ENCODE results near the gene SYNDIG1. TPM values are rescaled to one million over a fixed set of nuclear protein-coding genes. Genes with fewer than 3 reads are reported as not detected.
A peak's percentile ranks its signal among the peaks of the same experiment; 100 is the strongest.

The SYNDIG1 gene
- total RNA-seq, 1 donor from 2014 or later = not detected

GRCh38 chr20:24681634-24682495, 212.4 kb downstream of the SYNDIG1 start:
- FAIRE-seq = peak; percentile 66
- H3K4me3 ChIP-seq (ENCODE audit: low read depth, low read length) = no peak overlapping the region

DNA sequence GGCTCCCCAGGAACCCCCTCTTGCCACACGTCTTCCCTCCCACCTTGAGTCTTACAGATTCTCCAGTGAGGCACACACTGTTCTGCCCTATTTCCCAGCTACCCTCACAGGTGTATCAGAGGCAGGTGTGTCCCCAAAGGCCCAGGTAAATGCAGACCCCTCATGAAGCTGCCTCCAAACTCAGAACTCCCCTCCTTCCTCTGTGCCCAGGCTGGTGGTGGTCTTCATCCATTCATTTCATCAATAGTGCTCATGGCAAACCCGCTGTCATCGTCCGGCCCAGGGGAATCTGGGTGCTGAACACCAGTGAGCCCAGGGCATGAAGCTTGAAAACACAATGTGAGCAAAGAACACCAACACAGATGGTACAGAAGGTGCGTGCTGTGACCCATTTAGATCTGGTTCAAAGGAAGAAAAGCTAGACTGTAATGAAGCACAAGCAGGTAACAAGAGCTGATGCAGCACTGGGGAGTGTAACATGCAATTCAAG, 213.1 kb downstream of the SYNDIG1 start:
- H3K36me3 ChIP-seq (ENCODE audit: control insufficient read depth, insufficient read depth, low read length) = no peaks in the 10 kb centered on the region
- DNase-seq (ENCODE audit: low read depth) (no peak), FAIRE-seq (peak; percentile 75)
- TF ChIP-seq, protein P1, sequence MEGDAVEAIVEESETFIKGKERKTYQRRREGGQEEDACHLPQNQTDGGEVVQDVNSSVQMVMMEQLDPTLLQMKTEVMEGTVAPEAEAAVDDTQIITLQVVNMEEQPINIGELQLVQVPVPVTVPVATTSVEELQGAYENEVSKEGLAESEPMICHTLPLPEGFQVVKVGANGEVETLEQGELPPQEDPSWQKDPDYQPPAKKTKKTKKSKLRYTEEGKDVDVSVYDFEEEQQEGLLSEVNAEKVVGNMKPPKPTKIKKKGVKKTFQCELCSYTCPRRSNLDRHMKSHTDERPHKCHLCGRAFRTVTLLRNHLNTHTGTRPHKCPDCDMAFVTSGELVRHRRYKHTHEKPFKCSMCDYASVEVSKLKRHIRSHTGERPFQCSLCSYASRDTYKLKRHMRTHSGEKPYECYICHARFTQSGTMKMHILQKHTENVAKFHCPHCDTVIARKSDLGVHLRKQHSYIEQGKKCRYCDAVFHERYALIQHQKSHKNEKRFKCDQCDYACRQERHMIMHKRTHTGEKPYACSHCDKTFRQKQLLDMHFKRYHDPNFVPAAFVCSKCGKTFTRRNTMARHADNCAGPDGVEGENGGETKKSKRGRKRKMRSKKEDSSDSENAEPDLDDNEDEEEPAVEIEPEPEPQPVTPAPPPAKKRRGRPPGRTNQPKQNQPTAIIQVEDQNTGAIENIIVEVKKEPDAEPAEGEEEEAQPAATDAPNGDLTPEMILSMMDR (IDR thresholded peaks at IDR 0.05; ENCODE audit: insufficient read depth, low read length, severe bottlenecking) = no peak
- H3K4me3 ChIP-seq (ENCODE audit: low read depth, low read length) = no peak overlapping the region
- no peaks in the 10 kb centered on the region for H3K27me3 ChIP-seq (ENCODE audit: control insufficient read depth, insufficient read depth, low read length)

More at GRCh38 chr20:24681634-24682495, 212.4 kb downstream of the SYNDIG1 start:
- TF ChIP-seq, protein P1 (IDR thresholded peaks at IDR 0.05; ENCODE audit: insufficient read depth, low read length, severe bottlenecking) = no peak
- Histone ChIP-seq H3K27me3 (ENCODE audit: control insufficient read depth, insufficient read depth, low read length) (no peaks in the 10 kb centered on the region), H3K36me3 (ENCODE audit: control insufficient read depth, insufficient read depth, low read length) (no peaks in the 10 kb centered on the region)
- DNase-seq (ENCODE audit: low read depth) = no peak

- H3K27me3 ChIP-seq (ENCODE audit: control insufficient read depth, insufficient read depth, low read length) = no peaks in the 10 kb centered on the region
- TF ChIP-seq, protein P1 (IDR thresholded peaks at IDR 0.05; ENCODE audit: insufficient read depth, low read length, severe bottlenecking) = no peak
- FAIRE-seq = no peak
- no peak for DNase-seq (ENCODE audit: low read depth)
- no peaks in the 10 kb centered on the region for H3K36me3 ChIP-seq (ENCODE audit: control insufficient read depth, insufficient read depth, low read length)
- H3K4me3 ChIP-seq (ENCODE audit: low read depth, low read length) = no peak overlapping the region
These were observed 214.2 kb downstream of the SYNDIG1 start for GRCh38 chr20:24683676-24684075.

DNA sequence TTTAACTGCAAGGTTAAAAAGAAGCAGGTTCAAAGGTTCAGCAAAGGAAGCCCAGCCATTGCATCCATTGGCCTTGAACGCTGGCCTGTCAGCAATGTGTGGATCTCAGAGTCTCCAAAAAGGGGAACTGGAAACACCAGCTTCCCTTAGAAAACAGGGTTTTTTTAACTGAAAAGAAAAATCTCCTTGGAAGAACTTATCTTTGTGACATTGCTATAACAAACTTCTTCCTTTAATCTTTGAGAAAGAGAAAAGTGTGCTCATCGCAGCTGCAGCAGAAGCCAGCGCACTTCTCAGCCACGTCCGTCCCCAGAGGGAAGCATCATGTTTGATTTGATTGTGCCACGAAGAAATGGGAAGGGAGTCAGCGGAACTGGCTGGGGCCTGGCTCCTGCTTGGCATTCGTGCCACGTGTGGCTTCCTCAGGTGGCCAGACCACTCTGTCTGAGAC, 215.0 kb downstream of the SYNDIG1 start:
- no peak for FAIRE-seq
- Histone ChIP-seq H3K4me3 (ENCODE audit: low read depth, low read length) (no peak overlapping the region), H3K36me3 (ENCODE audit: control insufficient read depth, insufficient read depth, low read length) (no peaks in the 10 kb centered on the region), H3K27me3 (ENCODE audit: control insufficient read depth, insufficient read depth, low read length) (no peaks in the 10 kb centered on the region)
- DNase-seq (ENCODE audit: low read depth) = no peak
- TF ChIP-seq, protein P1 (IDR thresholded peaks at IDR 0.05; ENCODE audit: insufficient read depth, low read length, severe bottlenecking) = no peak

- DNase-seq (ENCODE audit: low read depth) (no peak), FAIRE-seq (no peak)
- Histone ChIP-seq H3K27me3 (ENCODE audit: control insufficient read depth, insufficient read depth, low read length) (no peaks in the 10 kb centered on the region), H3K4me3 (ENCODE audit: low read depth, low read length) (no peak overlapping the region), H3K36me3 (ENCODE audit: control insufficient read depth, insufficient read depth, low read length) (no peaks in the 10 kb centered on the region)
- TF ChIP-seq, protein P1 (IDR thresholded peaks at IDR 0.05; ENCODE audit: insufficient read depth, low read length, severe bottlenecking) = no peak
These were observed 215.7 kb downstream of the SYNDIG1 start for GRCh38 chr20:24684956-24685691.
